Gastrocnemius medialis (tissue), 4 donors: Measurements from ENCODE around the gene SCARF1.

ENCODE experiments used
- POLR2A ChIP-seq, 2 donors: fragments of 450-650 bp; IDR thresholded peaks; one replicate each; pipeline ENCODE4 v1.6.1; 2017; ENCODE audit warnings: antibody characterized with exemption in 2 of 2, mild to moderate bottlenecking in 2 of 2, moderate library complexity in 2 of 2
- TF ChIP-seq, protein P1 (sequence below), 5 experiments: fragments of 450-650 bp in 3 of 5; fragments of 200-600 bp in 2 of 5; sonication (generic) in 2 of 5; IDR thresholded peaks in 4 of 5; conservative IDR thresholded peaks in 1 of 5; 1 replicate in 4 of 5; 2 replicates in 1 of 5; pipeline ENCODE4 v1.5.1; 2016 to 2019; ENCODE audit warnings: antibody characterized with exemption in 5 of 5, mild to moderate bottlenecking in 3 of 5, moderate library complexity in 3 of 5

DNA sequence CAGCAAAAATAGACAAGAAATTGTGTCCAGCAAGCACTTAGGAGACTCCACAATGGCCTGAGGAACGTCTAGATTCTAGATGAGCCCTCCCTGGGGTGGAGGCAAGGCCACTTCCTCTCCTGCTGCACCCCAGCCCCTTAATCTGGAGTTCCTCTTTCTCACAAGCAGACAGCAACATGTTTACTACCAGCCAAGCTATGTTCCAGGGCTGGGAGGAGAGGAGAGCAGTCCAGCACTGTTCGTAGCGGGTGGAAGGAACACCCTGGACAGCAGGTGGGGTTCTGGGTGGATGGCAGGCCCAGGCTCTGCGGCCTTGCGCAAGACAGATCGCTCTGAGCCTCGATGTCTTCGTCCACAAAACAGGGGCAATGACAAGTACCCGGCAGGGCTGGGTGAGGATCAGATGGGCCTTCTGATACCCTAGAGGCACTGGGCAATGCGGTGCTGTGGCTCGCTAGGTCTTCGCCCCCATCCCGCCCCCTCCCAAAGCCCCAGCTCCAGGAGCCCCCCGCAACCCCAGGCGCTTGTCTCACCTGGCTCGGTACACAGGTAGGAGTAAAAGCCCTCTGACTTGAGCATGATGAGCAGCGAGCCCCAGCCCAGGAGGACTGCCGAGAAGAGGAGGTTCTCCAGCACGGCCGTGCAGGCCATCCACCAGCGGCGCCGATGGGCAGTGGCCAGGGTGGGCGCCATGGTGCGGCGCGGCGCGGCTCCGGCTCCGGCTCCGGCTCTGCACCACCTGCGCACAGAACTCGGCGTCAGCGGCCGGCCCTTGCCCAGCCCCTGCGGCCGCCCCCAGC, 18.1 kb downstream of the SCARF1 start:
- TF ChIP-seq POLR2A (IDR thresholded peaks at IDR 0.05), result peak; percentile 36 to 37
- TF ChIP-seq, protein P1, sequence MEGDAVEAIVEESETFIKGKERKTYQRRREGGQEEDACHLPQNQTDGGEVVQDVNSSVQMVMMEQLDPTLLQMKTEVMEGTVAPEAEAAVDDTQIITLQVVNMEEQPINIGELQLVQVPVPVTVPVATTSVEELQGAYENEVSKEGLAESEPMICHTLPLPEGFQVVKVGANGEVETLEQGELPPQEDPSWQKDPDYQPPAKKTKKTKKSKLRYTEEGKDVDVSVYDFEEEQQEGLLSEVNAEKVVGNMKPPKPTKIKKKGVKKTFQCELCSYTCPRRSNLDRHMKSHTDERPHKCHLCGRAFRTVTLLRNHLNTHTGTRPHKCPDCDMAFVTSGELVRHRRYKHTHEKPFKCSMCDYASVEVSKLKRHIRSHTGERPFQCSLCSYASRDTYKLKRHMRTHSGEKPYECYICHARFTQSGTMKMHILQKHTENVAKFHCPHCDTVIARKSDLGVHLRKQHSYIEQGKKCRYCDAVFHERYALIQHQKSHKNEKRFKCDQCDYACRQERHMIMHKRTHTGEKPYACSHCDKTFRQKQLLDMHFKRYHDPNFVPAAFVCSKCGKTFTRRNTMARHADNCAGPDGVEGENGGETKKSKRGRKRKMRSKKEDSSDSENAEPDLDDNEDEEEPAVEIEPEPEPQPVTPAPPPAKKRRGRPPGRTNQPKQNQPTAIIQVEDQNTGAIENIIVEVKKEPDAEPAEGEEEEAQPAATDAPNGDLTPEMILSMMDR (IDR thresholded peaks at IDR 0.05 in 4 of 5, conservative IDR thresholded peaks at IDR 0.05 in 1 of 5), result no peak
